ENCODE data around the gene KIAA2012. TPM values are rescaled to one million over a fixed set of nuclear protein-coding genes. Genes with fewer than 3 reads are reported as not detected.

KIAA2012 gene
- total and polyA plus RNA-seq, 4 donors = under 0.01 to 0.61 (median 0.42) TPM

DNA sequence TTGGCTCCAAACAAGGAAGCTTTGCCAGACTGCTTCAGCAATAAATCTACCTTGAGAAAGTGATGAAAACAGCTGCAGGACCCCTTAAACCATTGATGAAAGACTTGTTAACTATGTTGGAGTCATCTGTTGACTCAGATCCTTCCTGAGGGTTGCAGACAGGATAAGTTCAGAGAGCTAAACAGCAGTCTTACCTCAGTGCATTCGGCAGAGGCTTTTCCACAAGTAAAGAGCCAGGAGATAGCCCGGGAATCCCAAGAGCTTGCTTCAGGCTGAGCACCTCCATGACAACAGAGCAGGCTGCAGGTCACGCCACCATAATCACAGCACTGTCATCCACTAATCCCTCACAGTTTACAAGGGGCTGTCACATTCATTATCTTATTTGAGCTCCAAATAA, 23.7 kb downstream of the KIAA2012 start (continued):
- TF ChIP-seq REST (IDR thresholded peaks at IDR 0.05) = no peak
- TF ChIP-seq, protein P1, sequence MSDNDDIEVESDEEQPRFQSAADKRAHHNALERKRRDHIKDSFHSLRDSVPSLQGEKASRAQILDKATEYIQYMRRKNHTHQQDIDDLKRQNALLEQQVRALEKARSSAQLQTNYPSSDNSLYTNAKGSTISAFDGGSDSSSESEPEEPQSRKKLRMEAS (IDR thresholded peaks at IDR 0.05) = no peak
- TF ChIP-seq YY1 (IDR thresholded peaks at IDR 0.05) = no peak
- no peak for TF ChIP-seq GABPA (IDR thresholded peaks at IDR 0.05 in 1 of 2, conservative IDR thresholded peaks at IDR 0.05 in 1 of 2)
- no peak for TF ChIP-seq FOXA2 (IDR thresholded peaks at IDR 0.05)

GRCh38 chr2:202098291-202098690, 25.2 kb downstream of the KIAA2012 start:
- Histone ChIP-seq H3K9me3 (ENCODE audit: control insufficient read depth in 4 of 4, low read length in 3 of 4) (no peaks in the 10 kb centered on the region), H3K4me3 (ENCODE audit: low read depth in 1 of 3, low read length in 3 of 3) (no peak overlapping the region), H3K27me3 (ENCODE audit: control insufficient read depth in 4 of 4, insufficient read depth in 4 of 4, low read length in 3 of 4) (no peaks in the 10 kb centered on the region), H3K9ac (ENCODE audit: low read depth in 1 of 2, low read length in 2 of 2) (no peak overlapping the region), H3K36me3 (ENCODE audit: control insufficient read depth in 4 of 4, insufficient read depth in 3 of 4, low read depth in 1 of 4, low read length in 3 of 4) (no peaks in the 10 kb centered on the region), H3K4me1 (ENCODE audit: control insufficient read depth in 4 of 4, insufficient read depth in 4 of 4, low read length in 3 of 4) (no peaks in the 10 kb centered on the region), H3K27ac (ENCODE audit: low read depth in 1 of 2, low read length in 2 of 2) (no peak overlapping the region)
- 92% methylated on average over 3 of the region's 3 CpGs for WGBS
- TF ChIP-seq FOXA1 (IDR thresholded peaks at IDR 0.05) = no peak
- no peak for TF ChIP-seq ZBTB33 (IDR thresholded peaks at IDR 0.05)
- no peak for TF ChIP-seq YY1 (IDR thresholded peaks at IDR 0.05)
- TF ChIP-seq REST (IDR thresholded peaks at IDR 0.05) = no peak
- TF ChIP-seq RXRA (IDR thresholded peaks at IDR 0.05) = no peak
- no peak for TF ChIP-seq GABPA (IDR thresholded peaks at IDR 0.05 in 1 of 2, conservative IDR thresholded peaks at IDR 0.05 in 1 of 2)
- TF ChIP-seq, protein P1 (IDR thresholded peaks at IDR 0.05) = no peak
- TF ChIP-seq NR2F2 (IDR thresholded peaks at IDR 0.05) = no peak
- no peak for TF ChIP-seq CTCF (IDR thresholded peaks at IDR 0.05; ENCODE audit: low read depth, low read length, missing input control)
- no peak for TF ChIP-seq FOXA2 (IDR thresholded peaks at IDR 0.05)
- TF ChIP-seq RAD21 (IDR thresholded peaks at IDR 0.05) = no peak
- no peak for TF ChIP-seq JUND (IDR thresholded peaks at IDR 0.05)
- TF ChIP-seq HNF4G (IDR thresholded peaks at IDR 0.05) = no peak
- no peak for TF ChIP-seq EGR1 (IDR thresholded peaks at IDR 0.05; ENCODE audit: low read depth in 2 of 2)
- no peak for DNase-seq (ENCODE audit: low spot score)
